ENCODE data around the gene AMPD3.

- TF ChIP-seq CTCF (IDR thresholded peaks at IDR 0.05) (no peak), POLR2A (IDR thresholded peaks at IDR 0.05) (no peak), POLR2AphosphoS5 (IDR thresholded peaks at IDR 0.05) (no peak)
Observed at GRCh38 chr11:10492084-10492483, 37.0 kb downstream of the AMPD3 start.
